ENCODE data around the gene MYMK. TPM values are rescaled to one million over a fixed set of nuclear protein-coding genes. Genes with fewer than 3 reads are reported as not detected.

The MYMK gene
- total and polyA plus RNA-seq, 2 experiments from 2014 or later = not detected

DNA sequence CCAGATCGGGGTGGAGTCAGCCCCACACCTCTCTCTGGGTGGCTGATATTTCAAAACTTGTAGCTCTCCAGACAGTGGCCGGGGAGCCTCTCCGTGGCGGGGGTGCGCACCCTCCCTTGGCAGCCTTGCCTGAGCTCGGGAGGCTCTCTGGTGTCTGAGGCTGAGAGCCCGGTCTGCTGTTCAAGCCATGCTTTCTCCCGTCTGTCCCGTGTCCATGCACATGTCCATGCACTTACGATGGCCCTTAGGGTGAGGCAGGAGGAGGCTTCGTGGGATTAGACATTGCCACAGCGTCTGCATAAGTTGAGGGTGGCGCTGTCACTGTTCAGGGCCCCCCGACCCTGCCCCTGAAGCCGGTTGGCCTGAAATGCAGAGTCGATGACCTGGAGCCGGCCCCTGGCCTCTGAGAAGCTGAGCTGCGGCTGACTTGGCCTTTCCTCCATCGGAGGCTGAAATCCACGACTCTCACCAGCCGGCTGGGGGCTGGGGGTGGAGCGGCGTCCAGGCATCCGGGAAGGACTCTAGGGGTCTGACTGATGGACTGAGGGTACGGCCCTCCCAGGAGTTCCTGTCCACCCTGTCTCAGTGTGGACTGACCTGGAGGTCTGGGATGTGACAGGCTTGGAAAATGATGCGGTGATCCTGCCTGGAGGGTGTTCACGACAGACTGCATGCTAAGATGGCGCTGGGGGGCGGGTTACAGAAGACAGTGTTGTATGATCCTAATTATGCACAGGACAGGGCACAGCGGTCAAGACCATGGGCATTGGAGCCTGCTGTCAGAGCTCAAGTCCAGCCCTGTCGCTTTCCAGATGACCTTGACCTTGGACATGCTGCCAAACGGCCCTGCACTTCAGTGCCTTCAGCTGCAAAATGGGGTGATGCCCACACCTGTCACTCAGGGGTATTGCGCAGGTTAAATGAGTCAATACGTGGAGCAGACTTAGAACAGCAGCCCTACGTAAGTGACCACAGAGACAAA is 27.6 kb downstream of the MYMK start:
- Histone ChIP-seq H3F3A (replicated peaks; ENCODE audit: low read depth) (no peaks in the 10 kb centered on the region; the same call in 1 of the 2 replicates), H2AFZ (no peak overlapping the region), H3K4me3 (no peak overlapping the region), H3K4me1 (ENCODE audit: insufficient read depth) (no peaks in the 10 kb centered on the region), H3K36me3 (ENCODE audit: insufficient read depth) (no peaks in the 10 kb centered on the region), H3K27ac (ENCODE audit: low read depth) (no peak overlapping the region), H4K20me1 (replicated peaks; ENCODE audit: insufficient read depth) (no peaks in the 10 kb centered on the region), H3K4me2 (no peak overlapping the region), H3K27me3 (ENCODE audit: insufficient read depth) (no peaks in the 10 kb centered on the region), H3K79me2 (replicated peaks; ENCODE audit: insufficient read depth) (no peaks in the 10 kb centered on the region), H3K9me2 (ENCODE audit: insufficient read depth) (no peaks in the 10 kb centered on the region)
- Mint-ChIP-seq H3K4me1 (no peaks in the 10 kb centered on the region), H3K9me3 (peaks cover 18% of the 10 kb centered on the region), H3K36me3 (ENCODE audit: low read depth) (no peaks in the 10 kb centered on the region; the same call in 2 of the 3 replicates), H3K27me3 (ENCODE audit: insufficient read depth, low read depth, poor library complexity) (peaks cover 13% of the 10 kb centered on the region), H3K27ac (no peak overlapping the region), H3K4me3 (no peak overlapping the region)
- no peak for TF ChIP-seq EZH2 (IDR thresholded peaks at IDR 0.05; ENCODE audit: low read depth, unreplicated experiment)
- TF ChIP-seq JUNB (IDR thresholded peaks at IDR 0.05; ENCODE audit: unreplicated experiment) = no peak
- no peak for TF ChIP-seq NANOG (IDR thresholded peaks at IDR 0.05; ENCODE audit: borderline replicate concordance)
- TF ChIP-seq, protein P1, sequence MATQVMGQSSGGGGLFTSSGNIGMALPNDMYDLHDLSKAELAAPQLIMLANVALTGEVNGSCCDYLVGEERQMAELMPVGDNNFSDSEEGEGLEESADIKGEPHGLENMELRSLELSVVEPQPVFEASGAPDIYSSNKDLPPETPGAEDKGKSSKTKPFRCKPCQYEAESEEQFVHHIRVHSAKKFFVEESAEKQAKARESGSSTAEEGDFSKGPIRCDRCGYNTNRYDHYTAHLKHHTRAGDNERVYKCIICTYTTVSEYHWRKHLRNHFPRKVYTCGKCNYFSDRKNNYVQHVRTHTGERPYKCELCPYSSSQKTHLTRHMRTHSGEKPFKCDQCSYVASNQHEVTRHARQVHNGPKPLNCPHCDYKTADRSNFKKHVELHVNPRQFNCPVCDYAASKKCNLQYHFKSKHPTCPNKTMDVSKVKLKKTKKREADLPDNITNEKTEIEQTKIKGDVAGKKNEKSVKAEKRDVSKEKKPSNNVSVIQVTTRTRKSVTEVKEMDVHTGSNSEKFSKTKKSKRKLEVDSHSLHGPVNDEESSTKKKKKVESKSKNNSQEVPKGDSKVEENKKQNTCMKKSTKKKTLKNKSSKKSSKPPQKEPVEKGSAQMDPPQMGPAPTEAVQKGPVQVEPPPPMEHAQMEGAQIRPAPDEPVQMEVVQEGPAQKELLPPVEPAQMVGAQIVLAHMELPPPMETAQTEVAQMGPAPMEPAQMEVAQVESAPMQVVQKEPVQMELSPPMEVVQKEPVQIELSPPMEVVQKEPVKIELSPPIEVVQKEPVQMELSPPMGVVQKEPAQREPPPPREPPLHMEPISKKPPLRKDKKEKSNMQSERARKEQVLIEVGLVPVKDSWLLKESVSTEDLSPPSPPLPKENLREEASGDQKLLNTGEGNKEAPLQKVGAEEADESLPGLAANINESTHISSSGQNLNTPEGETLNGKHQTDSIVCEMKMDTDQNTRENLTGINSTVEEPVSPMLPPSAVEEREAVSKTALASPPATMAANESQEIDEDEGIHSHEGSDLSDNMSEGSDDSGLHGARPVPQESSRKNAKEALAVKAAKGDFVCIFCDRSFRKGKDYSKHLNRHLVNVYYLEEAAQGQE (IDR thresholded peaks at IDR 0.05; ENCODE audit: unreplicated experiment) = no peak
- TF ChIP-seq, protein P2, sequence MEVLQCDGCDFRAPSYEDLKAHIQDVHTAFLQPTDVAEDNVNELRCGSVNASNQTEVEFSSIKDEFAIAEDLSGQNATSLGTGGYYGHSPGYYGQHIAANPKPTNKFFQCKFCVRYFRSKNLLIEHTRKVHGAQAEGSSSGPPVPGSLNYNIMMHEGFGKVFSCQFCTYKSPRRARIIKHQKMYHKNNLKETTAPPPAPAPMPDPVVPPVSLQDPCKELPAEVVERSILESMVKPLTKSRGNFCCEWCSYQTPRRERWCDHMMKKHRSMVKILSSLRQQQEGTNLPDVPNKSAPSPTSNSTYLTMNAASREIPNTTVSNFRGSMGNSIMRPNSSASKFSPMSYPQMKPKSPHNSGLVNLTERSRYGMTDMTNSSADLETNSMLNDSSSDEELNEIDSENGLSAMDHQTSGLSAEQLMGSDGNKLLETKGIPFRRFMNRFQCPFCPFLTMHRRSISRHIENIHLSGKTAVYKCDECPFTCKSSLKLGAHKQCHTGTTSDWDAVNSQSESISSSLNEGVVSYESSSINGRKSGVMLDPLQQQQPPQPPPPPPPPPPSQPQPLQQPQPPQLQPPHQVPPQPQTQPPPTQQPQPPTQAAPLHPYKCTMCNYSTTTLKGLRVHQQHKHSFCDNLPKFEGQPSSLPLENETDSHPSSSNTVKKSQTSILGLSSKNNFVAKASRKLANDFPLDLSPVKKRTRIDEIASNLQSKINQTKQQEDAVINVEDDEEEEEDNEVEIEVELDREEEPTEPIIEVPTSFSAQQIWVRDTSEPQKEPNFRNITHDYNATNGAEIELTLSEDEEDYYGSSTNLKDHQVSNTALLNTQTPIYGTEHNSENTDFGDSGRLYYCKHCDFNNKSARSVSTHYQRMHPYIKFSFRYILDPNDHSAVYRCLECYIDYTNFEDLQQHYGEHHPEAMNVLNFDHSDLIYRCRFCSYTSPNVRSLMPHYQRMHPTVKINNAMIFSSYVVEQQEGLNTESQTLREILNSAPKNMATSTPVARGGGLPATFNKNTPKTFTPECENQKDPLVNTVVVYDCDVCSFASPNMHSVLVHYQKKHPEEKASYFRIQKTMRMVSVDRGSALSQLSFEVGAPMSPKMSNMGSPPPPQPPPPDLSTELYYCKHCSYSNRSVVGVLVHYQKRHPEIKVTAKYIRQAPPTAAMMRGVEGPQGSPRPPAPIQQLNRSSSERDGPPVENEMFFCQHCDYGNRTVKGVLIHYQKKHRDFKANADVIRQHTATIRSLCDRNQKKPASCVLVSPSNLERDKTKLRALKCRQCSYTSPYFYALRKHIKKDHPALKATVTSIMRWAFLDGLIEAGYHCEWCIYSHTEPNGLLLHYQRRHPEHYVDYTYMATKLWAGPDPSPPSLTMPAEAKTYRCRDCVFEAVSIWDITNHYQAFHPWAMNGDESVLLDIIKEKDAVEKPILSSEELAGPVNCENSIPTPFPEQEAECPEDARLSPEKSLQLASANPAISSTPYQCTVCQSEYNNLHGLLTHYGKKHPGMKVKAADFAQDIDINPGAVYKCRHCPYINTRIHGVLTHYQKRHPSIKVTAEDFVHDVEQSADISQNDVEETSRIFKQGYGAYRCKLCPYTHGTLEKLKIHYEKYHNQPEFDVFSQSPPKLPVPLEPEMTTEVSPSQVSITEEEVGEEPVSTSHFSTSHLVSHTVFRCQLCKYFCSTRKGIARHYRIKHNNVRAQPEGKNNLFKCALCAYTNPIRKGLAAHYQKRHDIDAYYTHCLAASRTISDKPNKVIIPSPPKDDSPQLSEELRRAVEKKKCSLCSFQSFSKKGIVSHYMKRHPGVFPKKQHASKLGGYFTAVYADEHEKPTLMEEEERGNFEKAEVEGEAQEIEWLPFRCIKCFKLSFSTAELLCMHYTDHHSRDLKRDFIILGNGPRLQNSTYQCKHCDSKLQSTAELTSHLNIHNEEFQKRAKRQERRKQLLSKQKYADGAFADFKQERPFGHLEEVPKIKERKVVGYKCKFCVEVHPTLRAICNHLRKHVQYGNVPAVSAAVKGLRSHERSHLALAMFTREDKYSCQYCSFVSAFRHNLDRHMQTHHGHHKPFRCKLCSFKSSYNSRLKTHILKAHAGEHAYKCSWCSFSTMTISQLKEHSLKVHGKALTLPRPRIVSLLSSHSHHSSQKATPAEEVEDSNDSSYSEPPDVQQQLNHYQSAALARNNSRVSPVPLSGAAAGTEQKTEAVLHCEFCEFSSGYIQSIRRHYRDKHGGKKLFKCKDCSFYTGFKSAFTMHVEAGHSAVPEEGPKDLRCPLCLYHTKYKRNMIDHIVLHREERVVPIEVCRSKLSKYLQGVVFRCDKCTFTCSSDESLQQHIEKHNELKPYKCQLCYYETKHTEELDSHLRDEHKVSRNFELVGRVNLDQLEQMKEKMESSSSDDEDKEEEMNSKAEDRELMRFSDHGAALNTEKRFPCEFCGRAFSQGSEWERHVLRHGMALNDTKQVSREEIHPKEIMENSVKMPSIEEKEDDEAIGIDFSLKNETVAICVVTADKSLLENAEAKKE (CRISPR knock-in tag; IDR thresholded peaks at IDR 0.05) = no peak
- TF ChIP-seq, protein P3, sequence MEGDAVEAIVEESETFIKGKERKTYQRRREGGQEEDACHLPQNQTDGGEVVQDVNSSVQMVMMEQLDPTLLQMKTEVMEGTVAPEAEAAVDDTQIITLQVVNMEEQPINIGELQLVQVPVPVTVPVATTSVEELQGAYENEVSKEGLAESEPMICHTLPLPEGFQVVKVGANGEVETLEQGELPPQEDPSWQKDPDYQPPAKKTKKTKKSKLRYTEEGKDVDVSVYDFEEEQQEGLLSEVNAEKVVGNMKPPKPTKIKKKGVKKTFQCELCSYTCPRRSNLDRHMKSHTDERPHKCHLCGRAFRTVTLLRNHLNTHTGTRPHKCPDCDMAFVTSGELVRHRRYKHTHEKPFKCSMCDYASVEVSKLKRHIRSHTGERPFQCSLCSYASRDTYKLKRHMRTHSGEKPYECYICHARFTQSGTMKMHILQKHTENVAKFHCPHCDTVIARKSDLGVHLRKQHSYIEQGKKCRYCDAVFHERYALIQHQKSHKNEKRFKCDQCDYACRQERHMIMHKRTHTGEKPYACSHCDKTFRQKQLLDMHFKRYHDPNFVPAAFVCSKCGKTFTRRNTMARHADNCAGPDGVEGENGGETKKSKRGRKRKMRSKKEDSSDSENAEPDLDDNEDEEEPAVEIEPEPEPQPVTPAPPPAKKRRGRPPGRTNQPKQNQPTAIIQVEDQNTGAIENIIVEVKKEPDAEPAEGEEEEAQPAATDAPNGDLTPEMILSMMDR (conservative IDR thresholded peaks at IDR 0.05; ENCODE audit: low read depth in 2 of 2) = no peak
- TF ChIP-seq ZNF331 (CRISPR knock-in tag; IDR thresholded peaks at IDR 0.05; ENCODE audit: low read depth) = no peak
- TF ChIP-seq, protein P4, sequence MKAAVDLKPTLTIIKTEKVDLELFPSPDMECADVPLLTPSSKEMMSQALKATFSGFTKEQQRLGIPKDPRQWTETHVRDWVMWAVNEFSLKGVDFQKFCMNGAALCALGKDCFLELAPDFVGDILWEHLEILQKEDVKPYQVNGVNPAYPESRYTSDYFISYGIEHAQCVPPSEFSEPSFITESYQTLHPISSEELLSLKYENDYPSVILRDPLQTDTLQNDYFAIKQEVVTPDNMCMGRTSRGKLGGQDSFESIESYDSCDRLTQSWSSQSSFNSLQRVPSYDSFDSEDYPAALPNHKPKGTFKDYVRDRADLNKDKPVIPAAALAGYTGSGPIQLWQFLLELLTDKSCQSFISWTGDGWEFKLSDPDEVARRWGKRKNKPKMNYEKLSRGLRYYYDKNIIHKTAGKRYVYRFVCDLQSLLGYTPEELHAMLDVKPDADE (IDR thresholded peaks at IDR 0.05) = no peak
- no peak for TF ChIP-seq STAT1 (IDR thresholded peaks at IDR 0.05; ENCODE audit: unreplicated experiment)
- TF ChIP-seq CREB1 (CRISPR knock-in tag; IDR thresholded peaks at IDR 0.05; ENCODE audit: low read depth) = no peak
- no peak for TF ChIP-seq ZNF114 (CRISPR knock-in tag; IDR thresholded peaks at IDR 0.05)
- TF ChIP-seq EZH2phosphoT487 (IDR thresholded peaks at IDR 0.05; ENCODE audit: unreplicated experiment) = no peak
- TF ChIP-seq POLR2AphosphoS5 (IDR thresholded peaks at IDR 0.05; ENCODE audit: low read depth) = no peak
- no peak for DNase-seq (ENCODE audit: low spot score)
- ATAC-seq = no peak

All from GM23338 (cell line).